Measurements from ENCODE around the gene TOX3. TPM values are rescaled to one million over a fixed set of nuclear protein-coding genes. Genes with fewer than 3 reads are reported as not detected.

Gene TOX3
- total RNA-seq, 1 experiment from 2014 or later = 20.2 TPM

GRCh38 chr16:52476111-52476510 is 70.8 kb downstream of the TOX3 start:
- 0 out of 2 replicates have a peak, but pooled peaks cover 1% of the 10 kb centered on the region for H3K4me1 ChIP-seq (ENCODE audit: insufficient read depth, low read length)
- no CpG with 5 or more reads among the region's 2 CpGs for WGBS (ENCODE audit: extremely low coverage, insufficient read length, low lambda C conversion rate)
- 0 out of 2 replicates have a peak, but pooled peaks cover 2% of the 10 kb centered on the region for H3K79me2 ChIP-seq (ENCODE audit: insufficient read depth, low read length)
- no peaks in the 10 kb centered on the region for H3K27me3 Mint-ChIP-seq (ENCODE audit: low read depth)
- no peak overlapping the region for H3K4me2 ChIP-seq (ENCODE audit: insufficient read depth, insufficient read length, low read length)
- no peak overlapping the region for H3K4me3 Mint-ChIP-seq
- no peak overlapping the region for H2BK15ac ChIP-seq (ENCODE audit: low read depth, low read length)
- H3K9me3 Mint-ChIP-seq = peaks cover 0 to 3% of the 10 kb centered on the region in 2 experiments; a peak in 1 of 5 replicates
- no peak overlapping the region for H2BK120ac ChIP-seq (ENCODE audit: low read depth, low read length, poor library complexity, severe bottlenecking)
- H2AFZ ChIP-seq (ENCODE audit: low read length) = no peak overlapping the region
- H4K8ac ChIP-seq (replicated peaks; ENCODE audit: insufficient read length, low read depth, low read length) = no peak overlapping the region
- no peak overlapping the region for H3K14ac ChIP-seq (ENCODE audit: insufficient read depth, low read length)
- no peak overlapping the region for H3K4ac ChIP-seq (ENCODE audit: low read depth, low read length)
- H2BK12ac ChIP-seq (ENCODE audit: insufficient read length, low read depth, low read length) = no peak overlapping the region
- no peak for DNase-seq
- no peak overlapping the region for H4K91ac ChIP-seq (ENCODE audit: insufficient read length, low read depth, low read length)
- no peak overlapping the region for H2BK5ac ChIP-seq (ENCODE audit: insufficient read length, low read length)
- H3K27ac Mint-ChIP-seq = no peak overlapping the region
- no peaks in the 10 kb centered on the region for H3K9me3 ChIP-seq (ENCODE audit: control insufficient read depth, low read depth, low read length)
- H3K56ac ChIP-seq (ENCODE audit: insufficient read length, low read depth, low read length) = no peak overlapping the region
- H4K5ac ChIP-seq (ENCODE audit: insufficient read length, low read depth, low read length) = no peak overlapping the region
- no peaks in the 10 kb centered on the region for H3K23me2 ChIP-seq (ENCODE audit: insufficient read length, low read depth, low read length, poor library complexity, severe bottlenecking)
- H3K9ac ChIP-seq (ENCODE audit: extremely low read depth, insufficient read length, low read length) = no peak overlapping the region
- H3K36me3 Mint-ChIP-seq (ENCODE audit: insufficient read depth in 1 of 3, low read depth in 3 of 3) = peaks cover 12 to 25% (median 19%) of the 10 kb centered on the region in 3 experiments; a peak in 6 of 7 replicates
- H2BK20ac ChIP-seq (ENCODE audit: low read depth, low read length, poor library complexity, severe bottlenecking) = no peak overlapping the region
- no peaks in the 10 kb centered on the region for H3K27me3 ChIP-seq (ENCODE audit: insufficient read depth, low read length)
- no peak overlapping the region for H3K27ac ChIP-seq (ENCODE audit: insufficient read length, low read depth, low read length)
- H4K20me1 ChIP-seq (ENCODE audit: control insufficient read depth, insufficient read depth, insufficient read length) = no peaks in the 10 kb centered on the region
- H3K18ac ChIP-seq (ENCODE audit: insufficient read length, low read depth, low read length) = no peak overlapping the region
- peaks cover 31 to 55% of the 10 kb centered on the region in 2 experiments for H3K4me1 Mint-ChIP-seq
- H2AK5ac ChIP-seq (ENCODE audit: insufficient read length, low read length) = no peak overlapping the region
- no peak overlapping the region for H3T11ph ChIP-seq (ENCODE audit: low read length)
- no peak for TF ChIP-seq CTCF (conservative IDR thresholded peaks at IDR 0.05)
- H3K79me1 ChIP-seq (ENCODE audit: insufficient read depth, low read depth, low read length, poor library complexity, severe bottlenecking) = no peaks in the 10 kb centered on the region
- H3K23ac ChIP-seq (ENCODE audit: insufficient read length, low read depth, low read length) = no peak overlapping the region

Measured in H9 (cell line).